OCI-LY1 (cell line): Measurements from ENCODE around the gene MOCS1.

ENCODE experiments used
- H2AFZ ChIP-seq: fragments of 200-600 bp; sonication (generic), shearing (Covaris generic); 2 replicates; pipeline ENCODE4 v1.6.0; 2014; ENCODE audit warnings: antibody characterized with exemption, mild to moderate bottlenecking, low read length
- H3F3A ChIP-seq: fragments of 200-600 bp; sonication (generic), shearing (Covaris generic); 2 replicates; pipeline ENCODE4 v1.6.0; 2014; ENCODE audit warnings: mild to moderate bottlenecking, antibody characterized with exemption, low read length, moderate library complexity; ENCODE audit not compliant: insufficient read depth
- H3K27ac ChIP-seq: fragments of 200-600 bp; sonication (generic); 2 replicates; pipeline ENCODE4 v1.5.1; 2014; ENCODE audit warnings: low read length, mixed run types, mild to moderate bottlenecking, low read depth; ENCODE audit not compliant: poor library complexity, severe bottlenecking
- H3K27me3 ChIP-seq: fragments of 200-600 bp; sonication (generic); 2 replicates; pipeline ENCODE4 v1.6.0; 2014; ENCODE audit warnings: antibody characterized with exemption, mild to moderate bottlenecking, low read length, moderate library complexity; ENCODE audit not compliant: insufficient read depth
- H3K36me3 ChIP-seq: fragments of 200-600 bp; sonication (generic); 2 replicates; pipeline ENCODE4 v1.6.1; 2014; ENCODE audit warnings: mild to moderate bottlenecking, antibody characterized with exemption, low read length, moderate library complexity, mixed read lengths; ENCODE audit not compliant: insufficient read depth
- H3K4me1 ChIP-seq: fragments of 200-600 bp; sonication (generic); 2 replicates; pipeline ENCODE4 v1.5.1; 2014; ENCODE audit warnings: mild to moderate bottlenecking, low read length, moderate library complexity; ENCODE audit not compliant: insufficient read depth, severe bottlenecking
- H3K4me2 ChIP-seq: fragments of 200-600 bp; sonication (generic), shearing (Covaris generic); 2 replicates; pipeline ENCODE4 v1.6.1; 2014; ENCODE audit warnings: low read length
- H3K4me3 ChIP-seq: fragments of 200-600 bp; sonication (generic); 2 replicates; pipeline ENCODE4 v1.5.1; 2014; ENCODE audit warnings: low read length, low read depth, mild to moderate bottlenecking, mixed read lengths; ENCODE audit not compliant: poor library complexity, severe bottlenecking
- H3K79me2 ChIP-seq: fragments of 200-600 bp; shearing (Covaris generic); 2 replicates; pipeline ENCODE4 v1.6.1; 2016; ENCODE audit warnings: mixed run types, low read length, mixed read lengths; ENCODE audit not compliant: insufficient read depth
- H3K9ac ChIP-seq: fragments of 200-600 bp; sonication (generic), shearing (Covaris generic); 2 replicates; pipeline ENCODE4 v1.6.1; 2014; ENCODE audit warnings: mild to moderate bottlenecking, low read length, mixed read lengths
- H3K9me2 ChIP-seq: fragments of 200-600 bp; sonication (generic), shearing (Covaris generic); 2 replicates; pipeline ENCODE4 v1.6.1; 2014; ENCODE audit warnings: low read depth, mild to moderate bottlenecking, low read length, mixed read lengths
- H3K9me3 ChIP-seq: fragments of 200-600 bp; shearing (Covaris generic); 2 replicates; pipeline ENCODE4 v1.6.1; 2014; ENCODE audit warnings: low read length, mixed read lengths
- H4K20me1 ChIP-seq: fragments of 200-600 bp; sonication (generic), shearing (Covaris generic); 2 replicates; pipeline ENCODE4 v1.6.0; 2016; ENCODE audit warnings: mild to moderate bottlenecking, low read length; ENCODE audit not compliant: insufficient read depth
- EZH2 ChIP-seq: fragments of 200-600 bp; sonication (generic), shearing (Covaris generic); IDR thresholded peaks from 2 replicates; pipeline ENCODE4 v1.8.0; 2017; ENCODE audit warnings: borderline replicate concordance, mixed run types, mild to moderate bottlenecking, antibody characterized with exemption, low read length, moderate library complexity, mixed read lengths
- TF ChIP-seq, protein P1 (sequence below): fragments of 200-600 bp; sonication (generic), shearing (Covaris generic); IDR thresholded peaks from 2 replicates; pipeline ENCODE4 v1.5.1; 2017; ENCODE audit warnings: mild to moderate bottlenecking, antibody characterized with exemption, low read length, moderate library complexity, mixed read lengths

Gene MOCS1

DNA sequence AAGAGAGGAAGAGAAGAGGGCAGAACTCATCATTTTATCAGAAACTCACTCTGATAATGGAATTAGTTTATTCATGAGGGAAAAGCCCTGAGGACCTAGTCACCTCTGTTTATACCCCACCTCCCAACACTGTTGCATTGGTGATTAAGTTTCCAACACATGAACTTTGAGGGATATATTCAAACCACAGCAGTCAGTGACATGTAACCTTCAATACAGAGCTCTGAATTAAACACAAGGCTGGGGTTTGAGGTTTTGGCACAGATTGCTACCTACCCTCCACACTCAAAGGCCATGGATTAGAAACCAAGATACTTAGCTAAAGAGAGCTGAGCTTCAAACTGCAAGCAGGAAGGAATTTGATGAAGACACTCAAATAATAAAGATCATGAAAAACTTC is 48.5 kb upstream of the MOCS1 start:
- TF ChIP-seq, protein P1, sequence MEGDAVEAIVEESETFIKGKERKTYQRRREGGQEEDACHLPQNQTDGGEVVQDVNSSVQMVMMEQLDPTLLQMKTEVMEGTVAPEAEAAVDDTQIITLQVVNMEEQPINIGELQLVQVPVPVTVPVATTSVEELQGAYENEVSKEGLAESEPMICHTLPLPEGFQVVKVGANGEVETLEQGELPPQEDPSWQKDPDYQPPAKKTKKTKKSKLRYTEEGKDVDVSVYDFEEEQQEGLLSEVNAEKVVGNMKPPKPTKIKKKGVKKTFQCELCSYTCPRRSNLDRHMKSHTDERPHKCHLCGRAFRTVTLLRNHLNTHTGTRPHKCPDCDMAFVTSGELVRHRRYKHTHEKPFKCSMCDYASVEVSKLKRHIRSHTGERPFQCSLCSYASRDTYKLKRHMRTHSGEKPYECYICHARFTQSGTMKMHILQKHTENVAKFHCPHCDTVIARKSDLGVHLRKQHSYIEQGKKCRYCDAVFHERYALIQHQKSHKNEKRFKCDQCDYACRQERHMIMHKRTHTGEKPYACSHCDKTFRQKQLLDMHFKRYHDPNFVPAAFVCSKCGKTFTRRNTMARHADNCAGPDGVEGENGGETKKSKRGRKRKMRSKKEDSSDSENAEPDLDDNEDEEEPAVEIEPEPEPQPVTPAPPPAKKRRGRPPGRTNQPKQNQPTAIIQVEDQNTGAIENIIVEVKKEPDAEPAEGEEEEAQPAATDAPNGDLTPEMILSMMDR = no peak
- Histone ChIP-seq H3K9ac (no peak overlapping the region), H3K9me2 (no peaks in the 10 kb centered on the region), H3K27me3 (no peaks in the 10 kb centered on the region), H3K79me2 (no peaks in the 10 kb centered on the region), H3K4me3 (no peak overlapping the region), H3K4me2 (no peak overlapping the region), H3K9me3 (no peaks in the 10 kb centered on the region), H3K36me3 (no peaks in the 10 kb centered on the region), H3K27ac (no peak overlapping the region), H3K4me1 (no peaks in the 10 kb centered on the region), H3F3A (no peaks in the 10 kb centered on the region), H4K20me1 (no peaks in the 10 kb centered on the region), H2AFZ (no peak overlapping the region)

DNA sequence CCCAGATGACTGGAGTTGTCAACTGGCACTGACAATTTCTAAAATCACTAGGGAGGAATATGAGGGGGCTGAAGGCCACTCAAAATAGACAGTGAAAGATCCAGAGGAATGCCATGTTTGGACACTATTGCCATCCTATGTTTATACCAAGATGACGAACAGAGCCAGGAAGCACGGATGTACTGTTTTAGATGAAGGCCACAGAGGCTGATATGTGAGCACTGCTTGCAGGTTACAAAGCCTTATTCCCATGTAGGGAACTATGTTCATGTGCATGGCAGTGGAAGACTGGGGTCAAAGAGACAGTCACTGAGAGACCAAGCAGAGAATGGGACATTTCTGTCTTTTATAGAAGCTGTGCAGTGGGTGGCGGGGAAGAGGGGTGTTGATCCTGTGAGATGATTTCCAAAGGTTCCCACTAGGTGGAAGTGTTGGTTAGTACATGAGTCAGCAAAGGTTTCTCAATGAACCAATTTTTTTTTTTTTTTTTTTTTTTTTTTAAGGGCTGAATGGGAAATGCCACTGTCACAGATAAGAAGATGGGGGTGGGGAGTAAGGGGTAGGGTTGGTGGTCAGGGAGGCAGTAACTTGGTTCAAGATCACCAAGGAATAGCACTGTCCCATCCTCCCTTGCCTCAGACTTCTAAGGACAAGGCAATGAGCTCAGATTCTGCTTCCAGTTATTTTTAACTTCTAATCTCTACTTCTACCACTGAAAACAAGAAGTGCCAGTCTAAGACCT is 46.7 kb upstream of the MOCS1 start:
- no peaks in the 10 kb centered on the region for H3K9me2 ChIP-seq
- no peaks in the 10 kb centered on the region for H3K79me2 ChIP-seq
- no peaks in the 10 kb centered on the region for H3K36me3 ChIP-seq
- no peak overlapping the region for H3K4me3 ChIP-seq
- TF ChIP-seq EZH2 = no peak
- TF ChIP-seq, protein P1 = peak; percentile 39; the same call in 1 of the 2 replicates
- H3K9ac ChIP-seq = no peak overlapping the region
- no peaks in the 10 kb centered on the region for H3K4me1 ChIP-seq
- no peak overlapping the region for H3K4me2 ChIP-seq
- H4K20me1 ChIP-seq = no peaks in the 10 kb centered on the region
- H3F3A ChIP-seq = no peaks in the 10 kb centered on the region
- no peak overlapping the region for H3K27ac ChIP-seq
- H3K27me3 ChIP-seq = no peaks in the 10 kb centered on the region
- H2AFZ ChIP-seq = no peak overlapping the region
- H3K9me3 ChIP-seq = no peaks in the 10 kb centered on the region

- no peak overlapping the region for H3K27ac ChIP-seq
- no peaks in the 10 kb centered on the region for H3K27me3 ChIP-seq
- no peak overlapping the region for H3K4me2 ChIP-seq
- no peak overlapping the region for H3K9ac ChIP-seq
- no peak for TF ChIP-seq EZH2
- TF ChIP-seq, protein P1 = no peak
- H3K9me3 ChIP-seq = no peaks in the 10 kb centered on the region
- no peaks in the 10 kb centered on the region for H3F3A ChIP-seq
- no peak overlapping the region for H3K4me3 ChIP-seq
- no peaks in the 10 kb centered on the region for H3K9me2 ChIP-seq
- no peaks in the 10 kb centered on the region for H3K4me1 ChIP-seq
- no peaks in the 10 kb centered on the region for H3K36me3 ChIP-seq
- no peaks in the 10 kb centered on the region for H4K20me1 ChIP-seq
- H2AFZ ChIP-seq = no peak overlapping the region
- H3K79me2 ChIP-seq = no peaks in the 10 kb centered on the region
Observed at GRCh38 chr6:39979461-39980328, 45.4 kb upstream of the MOCS1 start.
